GM12891 (cell line): ENCODE results near the gene SACS.

ENCODE experiments used
- POLR2A ChIP-seq: IDR thresholded peaks from 2 replicates; pipeline ENCODE4 v1.6.1; 2011; ENCODE audit warnings: low read depth, low read length, control low read depth
- POLR2AphosphoS5 ChIP-seq: IDR thresholded peaks from 2 replicates; pipeline ENCODE4 v1.6.1; 2011; ENCODE audit warnings: low read depth, low read length, control low read depth
- TAF1 ChIP-seq: IDR thresholded peaks from 2 replicates; pipeline ENCODE4 v1.6.1; 2011; ENCODE audit warnings: low read depth, low read length, control low read depth

- no peak for TF ChIP-seq POLR2A
- no peak for TF ChIP-seq POLR2AphosphoS5
- no peak for TF ChIP-seq TAF1
Observed at GRCh38 chr13:23357349-23357748, 76.2 kb downstream of the SACS start.
